HG03159 (cell line): ENCODE data around the gene SLC13A5.

ENCODE experiments used
- ATAC-seq: cut with Tn5 transposase; IDR thresholded peaks from one replicate; pipeline ENCODE4 v1.9.1; 2021; ENCODE audit warnings: mild to moderate bottlenecking, moderate library complexity; ENCODE audit not compliant: unreplicated experiment

SLC13A5 gene

GRCh38 chr17:6684881-6685767 is 28.0 kb downstream of the SLC13A5 start:
- ATAC-seq = no peak

- ATAC-seq = no peak
Observed at GRCh38 chr17:6684460-6684783, 28.7 kb downstream of the SLC13A5 start.

- ATAC-seq = no peak
Observed at GRCh38 chr17:6683730-6684459, 29.3 kb downstream of the SLC13A5 start.

GRCh38 chr17:6683081-6683684 is 30.0 kb downstream of the SLC13A5 start:
- ATAC-seq = no peak

- no peak for ATAC-seq
Observed at GRCh38 chr17:6682339-6682738, 30.8 kb downstream of the SLC13A5 start.

- ATAC-seq = no peak
Observed at GRCh38 chr17:6681671-6682070, 31.5 kb downstream of the SLC13A5 start.

- ATAC-seq = no peak
Observed at GRCh38 chr17:6681176-6681575, 32.0 kb downstream of the SLC13A5 start.

- ATAC-seq = no peak
Observed at GRCh38 chr17:6679241-6679640, 33.9 kb downstream of the SLC13A5 start.

GRCh38 chr17:6677946-6678345 is 35.2 kb downstream of the SLC13A5 start:
- ATAC-seq = no peak

- no peak for ATAC-seq
Observed at GRCh38 chr17:6677158-6677831, 35.9 kb downstream of the SLC13A5 start.

GRCh38 chr17:6676802-6677157 is 36.4 kb downstream of the SLC13A5 start:
- no peak for ATAC-seq

GRCh38 chr17:6675201-6675825 is 37.9 kb downstream of the SLC13A5 start:
- no peak for ATAC-seq

GRCh38 chr17:6674586-6674985 is 38.6 kb downstream of the SLC13A5 start:
- ATAC-seq = no peak

GRCh38 chr17:6671431-6671830 is 41.7 kb downstream of the SLC13A5 start:
- ATAC-seq = no peak

GRCh38 chr17:6670999-6671398 is 42.2 kb downstream of the SLC13A5 start:
- ATAC-seq = no peak

GRCh38 chr17:6670571-6670970 is 42.6 kb downstream of the SLC13A5 start:
- no peak for ATAC-seq

GRCh38 chr17:6669479-6670212 is 43.5 kb downstream of the SLC13A5 start:
- no peak for ATAC-seq

GRCh38 chr17:6668727-6669425 is 44.3 kb downstream of the SLC13A5 start:
- no peak for ATAC-seq

GRCh38 chr17:6668219-6668618 is 45.0 kb downstream of the SLC13A5 start:
- no peak for ATAC-seq

- no peak for ATAC-seq
Observed at GRCh38 chr17:6667516-6667915, 45.7 kb downstream of the SLC13A5 start.
